Activated CD8-positive, alpha-beta memory T cell treated with anti-CD3 and anti-CD28 coated beads, Interleukin-2, amount 50 U/mL, for 1 hour (primary cell): ENCODE measurements around the gene KIF6.

Experiments used
- DNase-seq: peaks from one replicate; pipeline ENCODE4 v3.0.0-alpha.2; 2020; ENCODE audit errors: extremely low read depth

Gene KIF6

GRCh38 chr6:39452306-39453145 is 272.7 kb downstream of the KIF6 start:
- DNase-seq = no peak

- no peak for DNase-seq
Observed at GRCh38 chr6:39451831-39452230, 273.4 kb downstream of the KIF6 start.

- DNase-seq = no peak
Observed at GRCh38 chr6:39449022-39449421, 276.2 kb downstream of the KIF6 start.

GRCh38 chr6:39446909-39447308 is 278.3 kb downstream of the KIF6 start:
- DNase-seq = no peak

GRCh38 chr6:39445667-39446066 is 279.5 kb downstream of the KIF6 start:
- no peak for DNase-seq

GRCh38 chr6:39444479-39445019 is 280.7 kb downstream of the KIF6 start:
- no peak for DNase-seq

- DNase-seq = no peak
Observed at GRCh38 chr6:39441986-39442385, 283.2 kb downstream of the KIF6 start.

- no peak for DNase-seq
Observed at GRCh38 chr6:39441301-39441700, 283.9 kb downstream of the KIF6 start.

- DNase-seq = no peak
Observed at GRCh38 chr6:39440039-39440426, 285.2 kb downstream of the KIF6 start.

GRCh38 chr6:39439342-39440038 is 285.7 kb downstream of the KIF6 start:
- no peak for DNase-seq

GRCh38 chr6:39433630-39434029 is 291.6 kb downstream of the KIF6 start:
- no peak for DNase-seq

- no peak for DNase-seq
Observed at GRCh38 chr6:39432330-39433025, 292.7 kb downstream of the KIF6 start.

- DNase-seq = no peak
Observed at GRCh38 chr6:39430871-39431523, 294.2 kb downstream of the KIF6 start.

- DNase-seq = no peak
Observed at GRCh38 chr6:39430446-39430845, 294.8 kb downstream of the KIF6 start.

- no peak for DNase-seq
Observed at GRCh38 chr6:39428816-39429215, 296.4 kb downstream of the KIF6 start.

- DNase-seq = no peak
Observed at GRCh38 chr6:39428152-39428551, 297.1 kb downstream of the KIF6 start.

GRCh38 chr6:39426073-39426456 is 299.1 kb downstream of the KIF6 start:
- no peak for DNase-seq

GRCh38 chr6:39425346-39426072 is 299.7 kb downstream of the KIF6 start:
- DNase-seq = no peak

- DNase-seq = no peak
Observed at GRCh38 chr6:39424831-39425230, 300.4 kb downstream of the KIF6 start.

GRCh38 chr6:39422238-39422637 is 303.0 kb downstream of the KIF6 start:
- no peak for DNase-seq
